CD14-positive monocyte (primary cell): Measurements from ENCODE around the gene AOAH. TPM values are rescaled to one million over a fixed set of nuclear protein-coding genes. Genes with fewer than 3 reads are reported as not detected.
A peak's percentile ranks its signal among the peaks of the same experiment; 100 is the strongest.

Experiments
- DNase-seq, 3 donors: peaks; one replicate each; pipeline ENCODE4 v3.0.0-alpha.2; 2011 to 2022
- H2AFZ ChIP-seq: 2 replicates; pipeline ENCODE4 v1.6.0; 2012; ENCODE audit warnings: mild to moderate bottlenecking, low read depth, low read length, inconsistent platforms; ENCODE audit not compliant: insufficient read depth, poor library complexity, severe bottlenecking
- H3K27ac ChIP-seq, 2 donors: 1 replicate in 1 of 2; 2 replicates in 1 of 2; pipeline ENCODE4 v1.5.1; 2012 to 2013; ENCODE audit warnings: low read length in 2 of 2, control low read depth in 1 of 2, inconsistent platforms in 1 of 2, low read depth in 1 of 2, mild to moderate bottlenecking in 1 of 2
- H3K27me3 ChIP-seq, 2 donors: one replicate each; pipeline versions ENCODE4 v1.6.0 to v1.6.1; 2011 to 2013; ENCODE audit warnings: low read length in 2 of 2; ENCODE audit not compliant: control insufficient read depth in 2 of 2, insufficient read depth in 2 of 2
- H3K36me3 ChIP-seq, 2 donors: replicated peaks in 1 of 2; 1 replicate in 1 of 2; 2 replicates in 1 of 2; pipeline versions ENCODE4 v1.5.1 to v1.6.1; 2012 to 2013; ENCODE audit warnings: low read length in 2 of 2, control low read depth in 1 of 2, inconsistent platforms in 1 of 2, mild to moderate bottlenecking in 1 of 2; ENCODE audit not compliant: insufficient read depth in 2 of 2, control insufficient read depth in 1 of 2
- H3K4me1 ChIP-seq, 2 donors: 1 replicate in 1 of 2; 2 replicates in 1 of 2; pipeline versions ENCODE4 v1.5.1 to v1.6.1; 2012 to 2013; ENCODE audit warnings: low read length in 2 of 2, control low read depth in 1 of 2, inconsistent platforms in 1 of 2, mild to moderate bottlenecking in 1 of 2, moderate library complexity in 1 of 2; ENCODE audit not compliant: insufficient read depth in 2 of 2, control insufficient read depth in 1 of 2
- H3K4me2 ChIP-seq: replicated peaks from 2 replicates; pipeline ENCODE3; 2012; ENCODE audit warnings: low read length, moderate library complexity, mild to moderate bottlenecking; ENCODE audit not compliant: poor library complexity, severe bottlenecking; ENCODE audit errors: extremely low read depth
- H3K4me3 ChIP-seq, 3 experiments: fragments of 200-600 bp in 1 of 3; sonication (generic) in 1 of 3; replicated peaks in 1 of 3; 1 replicate in 2 of 3; 2 replicates in 1 of 3; pipeline ENCODE4 v1.5.1; 2011 to 2013; ENCODE audit warnings: low read length in 3 of 3, mild to moderate bottlenecking in 3 of 3, control low read depth in 2 of 3, low read depth in 2 of 3, inconsistent platforms in 1 of 3, moderate library complexity in 1 of 3
- H3K79me2 ChIP-seq: 2 replicates; pipeline ENCODE4 v1.6.0; 2012; ENCODE audit warnings: mild to moderate bottlenecking, control low read depth, inconsistent platforms, low read length, moderate library complexity; ENCODE audit not compliant: insufficient read depth
- H3K9ac ChIP-seq: 2 replicates; pipeline ENCODE4 v1.6.0; 2017; ENCODE audit warnings: low read length, mild to moderate bottlenecking; ENCODE audit not compliant: insufficient read depth, poor library complexity, severe bottlenecking
- H3K9me3 ChIP-seq, 2 donors: replicated peaks in 1 of 2; 1 replicate in 1 of 2; 2 replicates in 1 of 2; pipeline versions ENCODE4 v1.5.1 to v1.6.1; 2012 to 2013; ENCODE audit warnings: low read length in 2 of 2, control low read depth in 1 of 2; ENCODE audit not compliant: control insufficient read depth in 1 of 2, insufficient read depth in 1 of 2
- H4K20me1 ChIP-seq: 2 replicates; pipeline ENCODE4 v1.6.0; 2012; ENCODE audit warnings: mild to moderate bottlenecking, low read length, control low read depth, moderate library complexity; ENCODE audit not compliant: insufficient read depth
- H3K27ac Mint-ChIP-seq, 7 donors: one replicate each; pipeline ENCODE4 v1.8.0; 2020; ENCODE audit warnings: mild to moderate bottlenecking in 7 of 7, mixed read lengths in 7 of 7, moderate library complexity in 6 of 7, inconsistent platforms in 2 of 7
- H3K27me3 Mint-ChIP-seq, 3 donors: one replicate each; pipeline ENCODE4 v1.8.0; 2021 to 2022; ENCODE audit warnings: low read depth in 3 of 3, mild to moderate bottlenecking in 3 of 3, mixed read lengths in 3 of 3, moderate library complexity in 3 of 3, inconsistent platforms in 1 of 3
- H3K36me3 Mint-ChIP-seq, 2 donors: one replicate each; pipeline ENCODE4 v1.8.0; 2020; ENCODE audit warnings: mixed read lengths in 2 of 2, inconsistent platforms in 1 of 2, mild to moderate bottlenecking in 1 of 2
- H3K4me1 Mint-ChIP-seq: one replicate; pipeline ENCODE4 v1.8.0; 2020; ENCODE audit warnings: mild to moderate bottlenecking, mixed read lengths
- H3K4me3 Mint-ChIP-seq, 2 donors: one replicate each; pipeline ENCODE4 v1.8.0; 2020; ENCODE audit warnings: mild to moderate bottlenecking in 2 of 2, mixed read lengths in 2 of 2, moderate library complexity in 1 of 2
- H3K9me3 Mint-ChIP-seq, 7 donors: one replicate each; pipeline ENCODE4 v1.8.0; 2020 to 2022; ENCODE audit warnings: mixed read lengths in 7 of 7, mild to moderate bottlenecking in 6 of 7, moderate library complexity in 6 of 7, inconsistent platforms in 2 of 7
- CTCF ChIP-seq: fragments of 200-600 bp; IDR thresholded peaks from one replicate; pipeline ENCODE4 v1.8.0; 2022; ENCODE audit warnings: antibody characterized with exemption, mild to moderate bottlenecking
- WGBS: methylation state at CpG from one replicate; pipeline ENCODE4 v1.1.5; 2013; ENCODE audit warnings: missing lambda C conversion rate; ENCODE audit not compliant: insufficient coverage; 5-methylcytosine and 5-hydroxymethylcytosine counted together
- intact Hi-C, 2 donors: fragments of 100-400 bp; cut with micrococcal nuclease; formaldehyde crosslinking; loops; one replicate each; pipeline versions ENCODE4 v1.15.0 to v1.15.1; 2023
- polyA plus RNA-seq, 3 donors: library from polyadenylated mRNA; depleted of rRNA in 1 of 3; unstranded in 2 of 3; stranded (reverse) in 1 of 3; fragments of 300-500 nt in 2 of 3; fragments of >200 nt in 1 of 3; fragmentation: Illumina TruSeq in 2 of 3; gene quantifications; 1 replicate in 2 of 3; 2 replicates in 1 of 3; pipeline ENCODE4 v1.2.3, GENCODE V29; 2012 to 2021

Gene AOAH
- polyA plus RNA-seq, 3 donors: 305 to 467 (median 349) TPM

- no peak overlapping the region for H3K4me3 Mint-ChIP-seq
- H3K9me3 Mint-ChIP-seq: peaks cover 2 to 19% (median 10%) of the 10 kb centered on the region in 7 donors
- peaks cover 0 to 3% (median 0%) of the 10 kb centered on the region in 3 donors for H3K27me3 Mint-ChIP-seq
- Histone ChIP-seq H3K4me3 (no peak overlapping the region), H3K4me1 (no peaks in the 10 kb centered on the region), H2AFZ (no peak overlapping the region), H3K27ac (no peak overlapping the region), H4K20me1 (peaks cover 70% of the 10 kb centered on the region), H3K9me3 (peaks cover 4 to 11% of the 10 kb centered on the region in 2 donors), H3K9ac (no peak overlapping the region), H3K27me3 (no peaks in the 10 kb centered on the region), H3K4me2 (no peak overlapping the region), H3K79me2 (no peaks in the 10 kb centered on the region), H3K36me3 (peaks cover 24 to 34% of the 10 kb centered on the region in 2 donors)
- no peak overlapping the region for H3K27ac Mint-ChIP-seq
- WGBS: 99% methylated on average over 8 of the region's 9 CpGs
- H3K36me3 Mint-ChIP-seq: peaks cover 33 to 35% of the 10 kb centered on the region in 2 donors
- intact Hi-C loops: no loop called here
- DNase-seq: no peak
- no peak for TF ChIP-seq CTCF
- peaks cover 2% of the 10 kb centered on the region for H3K4me1 Mint-ChIP-seq
These were observed 214.3 kb downstream of the AOAH start for GRCh38 chr7:36509962-36510361.

GRCh38 chr7:36507475-36508440 is 216.5 kb downstream of the AOAH start:
- Mint-ChIP-seq H3K4me3 (no peak overlapping the region), H3K9me3 (peaks cover 6 to 30% (median 17%) of the 10 kb centered on the region in 7 donors), H3K4me1 (peaks cover 2% of the 10 kb centered on the region), H3K36me3 (peaks cover 12 to 13% of the 10 kb centered on the region in 2 donors), H3K27ac (peak overlapping the region in 1 of 7 donors; percentile 33), H3K27me3 (peaks cover 0 to 3% (median 1%) of the 10 kb centered on the region in 3 donors)
- Histone ChIP-seq H3K4me3 (no peak overlapping the region), H3K79me2 (no peaks in the 10 kb centered on the region), H3K27me3 (no peaks in the 10 kb centered on the region), H3K9ac (no peak overlapping the region), H3K9me3 (peaks cover 7 to 24% of the 10 kb centered on the region in 2 donors), H3K4me2 (no peak overlapping the region), H3K4me1 (no peaks in the 10 kb centered on the region), H4K20me1 (peaks cover 50% of the 10 kb centered on the region), H3K36me3 (peaks cover 3 to 12% of the 10 kb centered on the region in 2 donors), H2AFZ (no peak overlapping the region), H3K27ac (no peak overlapping the region)
- intact Hi-C loops: no loop called here
- DNase-seq: no peak
- no peak for TF ChIP-seq CTCF
- 100% methylated on average over 1 of the region's 9 CpGs for WGBS
